RPMI7951 (cell line): ENCODE data around the gene ERCC3. TPM values are rescaled to one million over a fixed set of nuclear protein-coding genes. Genes with fewer than 3 reads are reported as not detected.
A peak's percentile ranks its signal among the peaks of the same experiment; 100 is the strongest.
"Not testable (repeated sequence)": the region's sequence is repeated elsewhere in the genome, so short reads cannot be mapped to it uniquely, and the experiment has no call there.

Source experiments
- DNase-seq: peaks from one replicate; pipeline ENCODE4 v3.0.0-alpha.2; 2012; ENCODE audit warnings: low read depth
- total RNA-seq: library from RNA; depleted of rRNA; stranded (reverse); fragments of >200 nt; shearing (Covaris generic); gene quantifications from 2 replicates; pipeline ENCODE4 v1.2.3, GENCODE V29; 2014; rRNA removed

The ERCC3 gene
- total RNA-seq, 1 experiment from 2014 or later: 45.1 TPM

DNA sequence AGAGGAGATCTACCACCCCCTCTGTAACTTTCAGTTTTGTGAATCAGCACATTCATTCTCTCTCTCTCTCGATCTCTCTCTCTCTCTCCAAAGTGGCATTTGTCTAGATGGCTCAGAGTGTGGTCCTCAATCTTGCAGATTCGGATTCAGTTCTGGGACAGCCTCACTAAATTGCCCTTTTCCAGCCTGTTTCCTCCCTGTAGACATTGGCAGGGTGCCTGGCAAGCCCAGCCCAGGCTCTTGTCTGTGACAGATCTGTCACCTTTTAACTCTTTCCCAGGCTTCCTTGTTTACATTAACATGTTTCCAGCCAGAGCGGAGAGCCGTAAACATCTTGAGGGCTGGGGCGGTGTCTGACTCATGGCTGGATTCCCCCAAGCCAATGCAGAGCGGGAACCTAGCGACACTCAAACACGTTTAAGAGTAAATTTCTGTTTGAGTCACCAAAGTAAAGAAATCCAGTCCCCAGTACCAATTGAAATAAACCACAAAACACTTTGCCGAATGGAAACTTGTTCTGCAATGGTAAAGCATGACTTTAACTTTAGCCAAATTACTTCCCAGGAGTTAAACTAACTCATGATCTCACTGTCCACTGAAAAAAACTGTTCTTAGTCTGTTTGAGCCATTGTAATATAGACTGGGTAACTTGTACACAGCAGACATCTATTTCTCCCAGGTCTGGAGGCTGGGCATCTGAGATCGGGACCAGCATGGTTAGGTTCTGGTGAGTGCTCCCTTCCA, 67.3 kb downstream of the ERCC3 start:
- DNase-seq: peak; percentile 97

DNA sequence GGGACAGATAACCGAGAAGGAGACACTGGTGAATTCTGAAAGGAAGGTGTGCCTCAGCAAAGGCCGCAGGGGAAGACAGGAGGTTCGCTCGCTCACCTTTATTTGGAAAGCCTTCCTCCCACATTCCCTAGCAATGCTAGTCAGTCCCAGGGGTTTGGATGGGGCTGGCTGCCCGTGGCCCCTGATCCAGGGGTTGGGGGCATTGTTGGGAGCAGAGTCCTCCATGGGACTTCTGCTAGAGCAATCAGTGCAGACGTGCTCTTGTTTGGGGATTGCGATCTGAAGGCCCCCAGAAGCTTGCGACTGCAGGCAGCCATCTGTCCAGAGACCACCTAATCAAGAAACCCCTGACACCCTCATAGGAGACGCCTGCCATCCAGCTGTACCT, 67.8 kb downstream of the ERCC3 start:
- no peak for DNase-seq

DNA sequence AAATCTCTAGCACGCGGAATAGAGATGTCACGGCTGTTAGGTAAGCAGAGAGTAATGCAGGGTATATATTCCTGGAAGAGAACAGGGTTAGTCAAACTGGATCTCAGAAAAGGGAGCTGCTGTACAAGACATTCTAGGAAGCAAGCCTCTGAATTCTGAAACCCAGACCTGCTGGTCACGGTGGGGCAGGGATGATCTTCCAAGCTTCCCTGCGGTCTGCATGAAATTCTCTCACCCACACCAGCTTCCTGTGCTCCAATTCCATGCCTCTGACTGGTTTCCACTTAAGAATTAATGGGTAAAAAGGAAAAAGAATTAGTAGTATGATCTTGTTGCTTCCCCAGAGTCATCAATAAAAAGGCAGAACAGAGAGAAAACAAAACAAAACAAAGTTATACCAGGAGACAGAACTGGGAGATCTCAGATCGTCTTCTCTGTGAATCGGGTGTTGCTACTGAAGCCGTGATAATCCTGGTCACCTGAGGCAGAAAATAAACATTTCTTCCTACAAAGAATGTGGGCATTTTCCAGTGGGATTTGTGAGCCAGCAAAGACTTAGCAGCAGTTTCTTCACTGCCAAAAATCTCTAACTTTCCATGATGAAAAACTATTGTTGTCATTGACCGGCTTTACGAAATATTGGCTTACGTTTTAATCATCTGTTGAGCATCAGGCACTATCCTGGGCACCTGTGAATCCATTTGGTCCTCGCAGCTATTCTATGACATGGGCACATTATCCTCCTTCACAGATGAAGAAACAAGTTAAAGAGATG, 68.6 kb downstream of the ERCC3 start:
- peak; percentile 78 for DNase-seq

DNA sequence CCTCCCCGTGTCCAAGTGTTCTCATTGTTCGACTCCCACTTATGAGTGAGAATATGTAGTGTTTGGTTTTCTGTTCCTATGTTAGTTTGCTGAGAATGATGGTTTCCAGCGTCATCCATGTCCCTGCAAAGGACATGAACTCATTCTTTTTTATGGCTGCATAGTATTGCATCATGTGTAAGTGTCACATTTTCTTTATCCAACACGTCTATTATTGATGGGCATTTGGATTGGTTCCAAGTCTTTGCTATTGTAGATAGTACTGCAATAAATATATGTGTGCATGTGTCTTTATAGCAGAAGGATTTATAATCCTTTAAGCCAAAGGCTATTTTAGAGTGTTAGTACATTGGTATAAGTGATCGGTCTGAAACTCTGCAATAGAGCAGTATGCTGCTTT, 69.8 kb downstream of the ERCC3 start:
- DNase-seq: not testable (repeated sequence)

DNA sequence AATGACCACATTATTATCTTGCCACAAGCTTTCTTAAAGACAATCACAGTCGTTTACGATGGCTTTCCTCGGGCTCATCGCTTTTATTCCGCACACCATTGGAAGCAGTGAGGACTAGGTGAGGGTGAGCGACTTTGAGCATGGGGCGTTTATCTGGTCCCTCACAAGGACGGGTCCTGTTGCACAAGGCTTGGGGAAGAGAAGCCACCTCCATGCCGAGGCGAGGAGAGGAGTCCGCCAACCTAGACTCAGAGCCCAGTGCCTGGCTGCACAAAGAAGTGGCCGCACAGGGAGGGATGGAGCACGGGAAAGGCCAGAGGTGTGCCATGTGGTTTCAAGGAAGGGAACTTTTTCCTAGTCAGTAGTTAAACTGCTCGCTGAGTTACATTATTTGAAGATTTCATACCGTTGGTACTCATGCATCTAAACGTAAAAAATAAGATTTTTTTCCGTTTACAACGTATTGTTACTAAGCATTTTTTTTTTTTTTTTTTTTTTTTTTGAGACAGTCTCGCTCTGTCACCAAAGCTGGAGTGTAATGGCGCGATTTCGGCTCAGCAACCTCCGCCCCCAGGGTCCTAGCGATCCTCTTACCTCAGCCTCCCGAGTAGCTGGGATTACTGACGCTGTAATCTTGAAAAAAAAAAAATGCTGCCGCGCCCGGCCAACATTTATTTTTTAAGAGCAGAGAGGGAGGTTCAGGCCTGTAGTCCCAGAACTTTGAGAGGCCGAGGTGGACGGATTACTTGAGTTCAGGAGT, 73.0 kb downstream of the ERCC3 start:
- DNase-seq: peak; percentile 40

DNA sequence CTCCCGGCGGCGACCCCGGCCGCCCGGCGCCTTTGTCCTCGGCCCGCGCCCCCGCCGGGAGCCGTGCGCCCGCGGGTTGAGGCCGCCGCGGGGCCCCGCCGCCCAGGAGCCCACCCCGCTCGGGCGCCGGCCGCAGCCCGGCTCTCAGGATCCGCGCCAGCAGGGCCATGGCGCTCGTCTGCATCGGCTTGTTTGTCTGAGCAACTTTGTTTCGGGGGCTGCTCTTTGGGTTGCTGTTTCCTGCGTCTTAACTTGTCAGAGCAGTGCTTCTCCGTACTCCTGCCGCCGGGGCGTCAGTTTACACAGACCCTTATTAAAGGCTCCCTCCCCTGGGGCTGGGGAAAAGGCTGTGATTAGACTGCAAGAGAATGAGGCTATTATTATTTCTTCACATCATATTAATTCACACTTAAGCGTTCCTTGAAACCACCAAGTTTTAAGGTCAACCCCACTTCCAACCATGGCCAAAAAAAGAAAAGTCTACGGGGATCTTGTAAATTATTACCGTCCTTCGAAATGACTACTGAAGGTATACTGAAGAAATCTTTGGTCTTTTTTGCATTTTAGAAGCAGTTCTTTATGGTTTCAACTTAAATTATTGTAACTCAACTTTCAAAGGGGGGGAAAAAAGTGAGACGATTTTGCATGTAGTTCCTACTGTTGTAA, 73.7 kb downstream of the ERCC3 start, which contains the start of gene CYP27C1:
Gene CYP27C1, minus strand, starts transcription at position 198 of the 666 bp plus-strand sequence. Its CDS starts 29 bp downstream, at position 169.
- DNase-seq: peak; percentile 41

DNA sequence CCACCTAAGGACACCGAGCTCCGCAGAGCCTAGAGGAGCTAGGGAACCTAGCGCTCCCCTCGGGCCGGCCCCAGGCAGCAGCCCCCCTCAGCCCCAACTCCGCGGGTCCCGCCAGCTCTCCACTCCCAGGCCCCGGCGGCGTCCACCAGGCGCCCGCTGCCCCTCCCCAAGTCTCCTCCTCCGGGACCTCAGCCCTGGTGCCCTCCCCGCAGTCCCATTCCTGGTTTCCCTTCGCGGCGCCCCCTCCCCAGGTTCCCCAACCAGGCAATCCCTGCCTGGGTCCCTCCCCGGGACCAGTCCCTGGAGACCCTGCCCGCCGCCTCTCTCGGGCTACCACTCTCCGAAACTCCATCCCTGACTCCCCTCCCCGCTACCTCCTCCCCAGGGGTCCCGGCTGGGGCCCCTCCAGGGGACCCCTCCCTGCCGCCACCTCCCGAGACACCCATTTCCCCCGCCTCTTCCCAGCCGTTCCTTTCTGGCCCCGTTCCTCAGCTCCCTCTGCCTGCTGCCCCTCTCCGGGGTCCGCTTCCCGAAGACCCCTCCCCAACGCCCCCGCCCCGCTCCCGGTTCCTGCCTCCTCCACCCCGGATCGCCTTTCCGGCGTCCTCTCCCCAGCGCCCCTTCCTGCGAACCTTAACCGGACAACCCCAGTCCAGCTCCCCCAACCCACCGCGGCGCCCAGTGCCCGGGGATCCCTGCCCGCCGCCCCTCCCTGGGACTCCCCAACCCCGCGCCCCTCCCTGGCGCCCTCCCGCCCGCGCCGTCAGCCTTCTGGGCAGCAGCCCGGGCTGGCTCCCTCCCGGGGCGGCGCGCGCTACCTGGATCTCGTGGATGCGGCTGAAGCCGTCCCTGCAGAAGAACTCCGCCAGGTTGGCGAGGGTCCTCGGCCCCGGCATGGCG, 74.5 kb downstream of the ERCC3 start:
- DNase-seq: peak; percentile 27

DNA sequence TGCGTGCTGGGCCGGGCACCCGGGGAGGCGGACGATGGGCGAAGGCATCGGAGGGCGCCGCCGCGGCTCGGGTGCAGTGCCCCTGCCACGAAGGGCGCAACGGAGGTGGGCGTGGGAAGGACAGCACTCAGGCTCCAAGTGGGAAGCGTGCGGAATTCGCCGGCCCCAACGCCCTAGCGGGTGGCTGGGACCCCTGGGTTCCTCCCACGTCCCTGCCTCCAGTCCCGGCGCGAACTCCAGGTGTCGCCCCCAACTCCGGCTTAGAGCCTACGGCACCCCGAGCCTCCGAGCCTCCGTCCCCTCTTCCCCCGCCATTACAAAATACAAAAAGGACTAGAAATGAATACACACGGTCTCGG, 75.2 kb downstream of the ERCC3 start:
- peak; percentile 35 for DNase-seq

DNA sequence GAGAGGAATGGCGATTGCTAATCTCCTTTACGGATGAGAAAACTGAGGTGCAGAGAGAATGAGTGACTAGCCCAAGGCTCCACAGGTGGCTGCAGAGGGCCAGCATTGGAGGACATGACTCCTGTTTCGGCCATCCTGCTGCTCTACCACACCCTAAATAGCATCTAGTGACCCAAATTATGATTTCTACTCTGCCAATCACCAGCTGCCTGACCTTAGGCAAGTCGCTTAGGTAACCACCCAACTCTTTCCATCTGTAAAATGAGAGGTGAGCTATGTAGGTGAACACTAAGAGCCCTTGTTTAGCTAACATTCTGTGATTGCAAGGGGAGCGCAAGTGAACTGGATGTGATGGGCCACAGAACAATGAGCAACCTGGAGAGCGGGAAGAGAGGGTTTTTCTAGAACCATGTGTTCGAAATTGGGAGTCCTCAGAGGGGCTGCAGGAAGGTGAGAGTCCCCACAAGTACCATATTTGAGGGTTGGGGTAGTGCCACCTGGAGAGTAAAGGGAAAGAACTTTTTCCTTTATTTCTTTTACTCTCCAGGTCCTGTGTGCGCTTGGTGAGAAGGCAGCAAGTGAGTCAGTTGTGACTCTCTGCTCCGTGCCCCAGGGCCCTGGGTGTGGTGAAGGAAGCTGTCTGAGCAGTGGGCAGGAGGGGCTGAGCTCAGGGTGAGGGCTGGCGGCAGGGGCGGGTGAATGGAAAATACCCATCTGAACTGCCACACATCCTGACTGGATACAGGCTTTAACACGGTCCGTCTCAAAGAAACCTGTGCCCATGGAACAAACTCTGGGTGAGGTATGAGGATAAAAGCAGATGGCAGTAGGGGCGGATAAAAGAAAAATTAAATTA, 76.2 kb downstream of the ERCC3 start:
- peak; percentile 96 for DNase-seq

DNA sequence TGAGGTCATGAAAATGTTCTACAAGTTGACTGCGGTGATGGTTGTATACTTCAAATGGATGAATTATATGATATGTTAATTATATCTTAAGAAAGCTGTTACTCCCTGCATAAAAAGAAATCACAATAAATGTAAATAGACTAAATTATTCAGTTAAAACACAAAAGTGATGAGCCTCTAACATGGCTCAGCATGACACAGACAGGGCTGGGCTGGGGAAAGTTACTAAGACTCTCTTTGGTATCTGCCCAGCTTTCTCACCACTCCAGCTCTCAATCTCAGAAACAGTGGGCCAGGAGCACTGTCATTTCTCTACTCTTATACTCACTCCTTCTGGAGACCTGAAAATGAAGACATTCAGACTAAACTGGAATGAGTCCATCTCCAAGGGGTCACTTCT, 77.4 kb downstream of the ERCC3 start:
- DNase-seq: no peak

DNA sequence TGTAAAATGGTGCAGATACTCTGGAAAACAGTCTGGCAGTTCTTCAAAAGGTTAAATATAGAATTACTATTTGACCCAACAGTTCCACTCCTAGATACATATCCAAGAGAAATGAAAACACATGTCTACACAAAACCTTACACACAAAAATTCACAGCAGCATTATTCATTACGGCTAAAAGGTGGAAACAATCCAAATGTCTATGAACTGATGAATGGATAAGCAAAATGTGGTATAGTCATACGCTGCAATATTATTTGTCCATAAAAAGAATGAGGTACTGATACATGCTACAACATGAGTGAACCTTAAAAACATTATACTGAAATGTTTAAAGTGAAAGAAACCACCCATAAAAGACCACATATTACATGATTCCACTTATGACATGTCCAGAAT, 77.8 kb downstream of the ERCC3 start:
- DNase-seq: no peak

DNA sequence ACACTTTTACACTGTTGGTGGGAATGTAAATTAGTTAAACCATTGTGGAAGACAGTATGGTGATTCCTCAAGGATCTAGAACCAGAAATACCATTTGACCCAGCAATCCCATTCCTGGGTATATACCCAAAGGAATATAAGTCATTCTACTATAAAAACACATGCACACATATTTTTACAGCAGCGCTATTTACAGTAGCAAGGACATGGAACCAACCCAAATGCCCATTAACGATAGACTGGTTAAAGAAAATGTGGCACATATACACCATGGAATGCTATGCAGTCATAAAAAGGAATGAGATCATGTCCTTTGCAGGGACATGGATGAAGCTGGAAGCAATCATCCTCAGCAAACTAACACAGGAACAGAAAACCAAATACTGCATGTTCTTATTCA, 79.7 kb downstream of the ERCC3 start:
- DNase-seq: not testable (repeated sequence)

DNA sequence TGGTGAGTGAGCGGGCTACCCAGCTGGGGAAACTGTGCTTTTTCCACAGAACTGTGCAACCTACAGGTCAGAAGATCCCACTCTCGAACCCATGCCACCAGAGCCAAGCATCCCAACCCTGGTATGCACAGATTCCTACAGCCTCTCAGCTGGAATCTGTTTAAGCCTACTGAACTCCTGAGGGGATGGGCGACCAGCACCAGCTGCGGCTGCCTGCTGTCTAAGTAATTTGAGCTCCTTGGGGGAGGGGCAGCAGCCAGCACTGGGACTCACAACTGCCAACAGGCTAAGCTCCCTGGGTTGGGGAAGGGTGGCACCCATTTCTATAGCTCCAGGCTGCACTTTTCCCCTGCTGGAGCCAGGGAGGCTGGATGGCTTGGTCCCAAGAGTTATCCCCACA, 85.6 kb downstream of the ERCC3 start:
- DNase-seq: peak; percentile 97

Other genes with a start within 250 kb of the ERCC3 start
- 105 TPM in 2 replicates for gene BIN1, start 187.0 kb downstream of the ERCC3 start, total RNA-seq
- gene CYP27C1, start 73.8 kb downstream of the ERCC3 start, total RNA-seq: 3.5 TPM in 2 replicates
- gene MAP3K2, start 93.8 kb upstream of the ERCC3 start, total RNA-seq: 27.0 and 31.5 TPM in 2 replicates
- 0.48 TPM in 1 of 2 replicates, not detected in the other for gene PROC, start 124.3 kb upstream of the ERCC3 start, total RNA-seq
- 53.9 and 54.0 TPM in 2 replicates for gene IWS1, start 232.3 kb upstream of the ERCC3 start, total RNA-seq
- gene MYO7B, start 241.5 kb upstream of the ERCC3 start, total RNA-seq: 11.3 and 12.7 TPM in 2 replicates